ENCODE results near the gene NOVA1. TPM values are rescaled to one million over a fixed set of nuclear protein-coding genes. Genes with fewer than 3 reads are reported as not detected.

Gene NOVA1
- polyA plus RNA-seq, 3 donors: 24.4 to 24.9 (median 24.8) TPM

DNA sequence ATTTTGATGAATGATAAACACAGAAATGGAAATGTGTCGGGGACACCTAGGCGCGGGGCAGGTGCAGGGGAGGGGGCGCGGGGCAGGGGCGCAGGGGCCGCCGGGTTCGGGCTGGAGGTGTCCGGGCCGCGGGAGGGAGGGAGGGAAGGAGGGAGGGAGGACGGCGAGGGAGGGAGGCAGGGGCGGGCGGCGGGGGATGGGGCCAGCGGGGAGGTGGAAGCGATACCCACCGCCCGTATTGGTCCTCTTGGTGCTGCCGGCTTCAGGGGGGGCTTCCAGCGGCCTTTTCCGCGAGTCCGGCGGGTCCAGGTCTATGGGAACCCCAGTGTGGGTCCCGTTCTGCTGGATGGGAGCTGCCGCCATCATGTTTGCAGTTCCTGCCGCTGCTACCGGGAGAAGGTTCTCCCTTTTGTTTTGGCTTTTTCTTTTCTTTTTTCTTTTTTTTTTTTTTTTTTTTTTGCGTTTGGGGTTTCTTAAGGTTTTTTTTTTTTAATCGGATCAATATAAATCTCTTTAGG lies 703 bp downstream of the NOVA1 start:
- peak in 7 of 11 donors; percentile 11 to 31 (median 18) for DNase-seq (ENCODE audit: extremely low read depth in 1 of 11, low read depth in 9 of 11, low spot score in 4 of 11)

DNA sequence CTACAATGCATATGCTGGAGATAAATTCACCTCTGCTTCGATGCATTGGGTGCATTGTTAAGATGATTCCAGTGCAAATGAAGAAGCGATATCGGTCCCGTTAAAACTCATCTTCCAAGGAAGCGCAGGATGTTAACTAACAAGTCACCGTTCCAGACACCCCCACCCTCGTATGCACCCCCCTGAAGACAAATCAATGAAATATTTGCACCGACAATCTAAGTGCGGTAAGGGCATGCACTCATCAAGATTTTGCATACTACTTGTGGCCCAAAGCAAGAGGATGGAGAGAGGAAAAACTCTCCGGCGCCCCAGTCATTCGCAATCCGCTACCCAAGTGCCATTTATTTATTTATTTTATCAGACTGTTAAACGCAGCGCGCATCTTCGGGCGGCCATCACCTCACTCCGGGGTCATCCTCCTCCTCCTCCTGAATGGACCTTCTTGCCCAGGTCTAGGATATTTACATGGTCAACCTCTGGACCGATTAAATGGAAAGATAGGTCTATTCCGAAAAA lies 1.2 kb downstream of the NOVA1 start:
- DNase-seq (ENCODE audit: extremely low read depth in 1 of 11, low read depth in 9 of 11, low spot score in 4 of 11): peak in 8 of 11 donors; percentile 13 to 50 (median 21)

DNA sequence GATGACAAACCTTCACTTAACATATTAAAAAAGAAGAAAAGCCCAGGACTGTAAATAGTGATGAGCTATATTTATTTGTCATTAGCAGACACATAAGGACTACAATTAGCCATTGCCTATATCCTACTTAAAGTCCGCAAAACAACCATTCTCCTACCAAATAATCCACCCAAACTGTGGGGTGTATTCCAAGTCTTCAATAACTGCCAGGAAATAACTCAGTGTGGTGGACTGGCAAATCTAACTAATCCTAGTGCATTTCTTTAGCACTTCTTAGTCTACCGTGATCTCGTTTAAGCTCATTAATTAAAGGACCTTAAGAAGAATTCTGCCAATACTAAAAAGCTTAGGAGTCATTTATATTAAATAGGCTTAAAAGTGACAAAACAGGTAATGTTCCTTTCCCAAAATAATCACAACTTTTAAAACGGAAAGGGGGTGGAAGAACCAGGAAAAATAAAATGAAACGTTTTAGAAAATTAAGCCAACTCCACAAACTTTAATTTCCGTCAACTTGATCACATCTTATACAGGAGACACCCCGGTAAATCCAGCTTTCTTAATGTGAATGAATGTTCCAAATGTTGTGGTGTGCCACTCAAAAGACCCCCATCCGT lies 1.8 kb downstream of the NOVA1 start:
- DNase-seq (ENCODE audit: extremely low read depth in 1 of 11, low read depth in 9 of 11, low spot score in 4 of 11): no peak

DNA sequence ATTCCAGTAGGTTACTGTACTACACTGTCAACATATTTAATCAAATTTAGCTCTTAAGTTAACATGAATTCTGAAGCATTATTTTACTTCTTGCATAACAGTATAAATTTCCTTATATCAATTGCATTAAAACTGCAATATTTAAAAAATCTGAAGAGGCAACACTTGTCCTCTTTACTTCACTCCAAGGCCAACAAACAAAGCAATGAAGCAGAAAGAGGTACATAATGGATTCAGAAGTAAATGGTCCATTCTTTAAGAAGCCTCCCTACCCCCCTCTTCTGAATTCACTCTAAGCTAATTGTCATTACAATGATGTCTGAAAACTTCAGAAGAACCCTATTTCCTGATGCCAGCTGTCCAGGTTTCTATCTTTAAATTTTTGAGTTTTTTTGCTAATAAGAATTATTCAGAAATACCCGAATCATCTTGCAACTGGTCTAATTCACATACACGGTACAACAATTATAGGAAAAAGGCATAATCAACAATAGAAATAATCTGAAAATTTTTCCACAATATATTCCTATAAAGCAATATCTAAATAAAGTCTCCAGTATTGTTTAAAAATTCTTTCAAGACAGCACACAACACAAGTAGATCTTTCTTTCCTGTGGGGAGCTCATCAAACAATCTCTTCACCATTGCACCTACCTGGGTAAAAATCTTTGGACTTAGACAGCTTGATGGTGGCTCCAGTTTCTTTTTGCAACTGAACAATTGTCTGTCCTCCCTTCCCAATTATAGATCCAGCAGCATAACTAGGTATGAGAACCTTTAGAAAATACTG lies 2.9 kb downstream of the NOVA1 start:
- no peak for DNase-seq (ENCODE audit: extremely low read depth in 1 of 11, low read depth in 9 of 11, low spot score in 4 of 11)

DNA sequence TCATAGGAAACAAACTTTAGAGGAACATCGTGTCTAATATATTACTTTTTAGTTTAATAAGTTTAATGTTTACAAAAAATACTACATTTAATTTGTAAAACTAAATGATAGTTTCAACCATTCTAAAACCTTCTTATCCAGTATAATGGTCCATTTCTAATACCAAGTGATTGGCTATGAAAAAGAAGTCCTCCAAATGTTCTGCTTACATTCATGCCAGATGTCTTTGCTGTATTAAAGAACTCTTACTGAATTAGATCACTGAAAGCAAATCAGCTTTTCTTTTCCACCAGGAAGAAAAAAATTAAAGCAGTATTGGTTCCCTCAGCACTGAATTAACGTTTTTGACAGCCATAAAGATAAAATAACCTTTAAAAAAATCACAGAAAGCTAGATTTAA lies 3.7 kb downstream of the NOVA1 start:
- DNase-seq (ENCODE audit: extremely low read depth in 1 of 11, low read depth in 9 of 11, low spot score in 4 of 11): no peak

DNA sequence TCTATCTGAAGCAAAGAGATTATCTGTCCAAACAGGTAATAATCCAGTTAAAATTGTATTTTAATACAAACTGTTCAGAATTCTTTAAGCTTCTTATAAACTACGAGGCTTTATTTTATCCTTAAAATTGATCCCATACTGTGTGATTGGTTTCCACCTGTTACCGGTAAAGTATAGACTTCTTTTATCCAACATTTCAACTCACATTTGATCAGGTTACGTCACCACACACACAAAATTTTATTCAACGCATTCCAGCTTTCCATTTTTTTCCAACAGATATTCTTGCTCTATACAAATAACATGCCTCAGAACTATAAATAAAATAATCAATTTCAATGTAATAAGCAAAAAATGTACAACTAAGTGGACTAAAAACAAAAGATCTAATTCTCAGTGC lies 4.5 kb downstream of the NOVA1 start:
- no peak for DNase-seq (ENCODE audit: extremely low read depth in 1 of 11, low read depth in 9 of 11, low spot score in 4 of 11)

DNA sequence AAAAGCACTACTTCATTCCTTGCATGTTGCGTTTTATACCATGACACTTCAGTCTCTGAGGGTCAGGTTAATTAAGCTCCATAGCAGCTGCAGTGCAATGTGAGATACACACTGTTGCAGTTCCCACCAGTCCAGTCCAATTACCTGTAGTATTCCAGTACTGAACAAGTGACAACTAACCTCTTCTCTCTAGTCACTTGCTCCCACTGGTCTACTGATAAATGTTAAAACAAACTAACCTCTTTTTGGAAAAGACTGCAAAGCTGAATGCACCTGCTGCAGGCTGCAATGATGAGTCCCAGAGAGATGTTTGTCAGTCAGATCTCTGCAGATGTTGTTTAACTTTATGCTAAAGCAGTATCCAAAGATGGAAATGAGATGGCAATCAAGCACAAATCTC lies 7.9 kb downstream of the NOVA1 start:
- DNase-seq (ENCODE audit: extremely low read depth in 1 of 11, low read depth in 9 of 11, low spot score in 4 of 11): no peak

DNA sequence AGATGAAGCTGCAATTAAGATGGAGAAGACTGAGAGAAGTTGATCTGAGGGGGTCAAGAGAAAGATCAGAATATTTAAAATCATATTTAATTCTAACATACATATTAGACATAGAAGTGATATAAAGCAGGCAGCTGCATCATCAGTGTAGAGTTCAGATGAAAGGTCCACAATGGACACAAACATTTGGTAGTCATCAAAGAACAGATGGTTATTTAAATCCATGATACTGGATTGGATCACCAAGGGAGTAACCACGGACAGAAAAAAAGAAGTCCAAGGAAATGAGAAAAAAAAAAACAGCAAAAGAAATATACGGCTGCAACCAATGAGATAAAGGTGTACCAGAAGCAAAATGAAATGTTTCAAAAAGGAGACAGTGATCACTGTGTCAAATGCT lies 20.1 kb downstream of the NOVA1 start:
- DNase-seq (ENCODE audit: extremely low read depth in 1 of 11, low read depth in 9 of 11, low spot score in 4 of 11): no peak

DNA sequence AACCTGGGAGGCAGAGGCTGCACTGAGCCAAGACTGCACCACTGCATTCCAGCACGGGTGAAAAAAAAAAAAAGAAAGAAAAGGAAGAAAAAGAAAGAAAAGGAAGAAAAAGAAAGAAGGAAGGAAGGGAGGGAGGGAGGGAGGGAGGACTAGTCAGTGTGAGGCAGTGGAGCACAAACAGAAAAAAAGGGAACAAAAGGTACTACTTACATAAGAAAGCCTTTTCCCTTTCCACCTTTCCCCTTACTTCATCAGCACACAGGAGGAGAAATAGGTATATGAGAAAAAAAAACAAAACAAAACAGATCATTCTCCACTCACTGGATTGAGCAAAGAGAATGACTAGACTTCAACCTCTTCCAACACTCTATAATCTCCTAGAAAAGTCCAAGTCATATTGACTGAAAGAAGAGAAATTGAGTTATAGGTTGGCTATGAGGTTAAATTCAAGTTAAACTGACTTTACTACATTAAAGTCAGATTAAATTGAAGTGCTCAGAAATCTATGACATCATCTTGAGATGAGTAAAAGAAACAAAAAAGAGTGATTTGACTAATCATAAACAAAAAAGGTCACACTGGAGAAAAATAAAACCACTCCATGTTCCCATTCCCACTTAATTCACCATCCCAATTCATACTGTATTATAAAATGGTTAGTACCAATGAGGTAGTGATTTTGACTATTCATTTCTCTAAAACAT lies 43.6 kb downstream of the NOVA1 start:
- DNase-seq (ENCODE audit: extremely low read depth in 1 of 11, low read depth in 9 of 11, low spot score in 4 of 11): no peak

DNA sequence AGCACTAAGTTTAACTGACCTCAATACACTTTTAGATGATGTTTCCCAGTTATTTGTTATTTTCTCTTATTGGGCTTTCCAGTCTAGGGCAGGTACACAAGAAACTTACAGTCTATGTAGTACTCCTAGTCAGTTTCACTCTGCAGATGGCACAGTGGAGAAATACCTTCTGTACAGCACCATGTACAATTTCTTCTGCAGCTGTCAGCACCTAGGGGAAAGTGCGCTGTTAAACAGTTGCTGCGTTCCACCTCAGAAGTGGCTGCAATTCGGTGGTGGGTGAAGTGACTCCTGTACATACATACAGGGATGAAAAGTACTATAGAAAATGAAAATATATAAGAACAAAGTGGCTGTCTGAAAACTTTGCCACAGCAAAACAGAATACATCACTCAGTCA lies 48.3 kb downstream of the NOVA1 start:
- no peak for DNase-seq (ENCODE audit: extremely low read depth in 1 of 11, low read depth in 9 of 11, low spot score in 4 of 11)

DNA sequence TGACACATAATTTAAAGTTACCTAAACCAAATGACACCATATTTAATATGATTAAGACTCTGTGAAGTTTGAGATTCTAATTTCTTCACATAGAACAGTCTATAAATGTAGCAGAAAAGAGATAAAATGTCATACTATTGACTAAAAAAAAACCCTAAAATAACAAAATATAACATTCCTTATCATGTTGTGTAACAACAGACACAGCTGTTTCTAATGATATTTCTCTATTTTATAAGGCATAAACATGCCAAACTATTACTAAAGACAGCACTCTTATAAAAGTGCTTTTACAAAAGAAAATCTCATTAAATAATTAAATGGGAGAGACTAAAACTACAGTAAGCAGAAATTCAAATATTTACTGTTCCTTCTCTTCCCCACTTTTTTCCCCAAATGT lies 49.4 kb downstream of the NOVA1 start:
- DNase-seq (ENCODE audit: extremely low read depth in 1 of 11, low read depth in 9 of 11, low spot score in 4 of 11): no peak

DNA sequence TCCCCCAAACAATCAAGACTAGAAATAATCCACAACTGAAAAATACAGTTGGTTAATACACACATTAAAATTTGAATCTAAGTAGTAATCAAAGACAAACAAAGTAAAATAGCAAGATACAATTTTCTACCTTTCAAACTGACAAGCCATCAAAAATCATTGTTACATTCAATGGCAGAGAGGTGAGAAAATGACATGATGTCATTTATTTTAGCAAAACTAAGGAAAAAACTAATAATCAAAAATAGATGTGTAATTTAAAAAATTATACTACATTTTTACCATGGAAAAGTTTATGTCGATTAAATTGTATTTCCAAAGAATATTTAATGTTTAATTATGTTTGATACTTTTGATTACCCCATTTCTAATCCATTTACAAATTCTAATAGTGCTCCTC lies 59.7 kb downstream of the NOVA1 start:
- no peak for DNase-seq (ENCODE audit: extremely low read depth in 1 of 11, low read depth in 9 of 11, low spot score in 4 of 11)

DNA sequence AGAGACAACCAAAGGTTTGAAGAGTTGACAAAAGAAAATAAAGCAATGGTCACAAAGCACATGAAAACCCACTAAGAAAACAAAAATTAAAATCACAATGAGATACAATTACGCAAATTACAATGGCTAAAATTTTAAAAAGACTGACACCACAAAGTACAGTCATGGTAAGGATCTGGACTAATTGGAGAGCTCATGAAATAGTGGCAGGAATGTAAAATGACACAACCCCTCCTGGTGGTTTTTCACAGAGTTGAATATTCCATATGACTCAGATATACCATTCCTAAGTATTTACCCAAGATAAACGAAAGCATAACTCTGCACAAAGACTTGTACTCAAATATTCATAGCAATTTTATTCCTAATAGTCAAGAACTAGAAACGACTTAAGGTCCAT lies 65.9 kb downstream of the NOVA1 start:
- no peak for DNase-seq (ENCODE audit: extremely low read depth in 1 of 11, low read depth in 9 of 11, low spot score in 4 of 11)

DNA sequence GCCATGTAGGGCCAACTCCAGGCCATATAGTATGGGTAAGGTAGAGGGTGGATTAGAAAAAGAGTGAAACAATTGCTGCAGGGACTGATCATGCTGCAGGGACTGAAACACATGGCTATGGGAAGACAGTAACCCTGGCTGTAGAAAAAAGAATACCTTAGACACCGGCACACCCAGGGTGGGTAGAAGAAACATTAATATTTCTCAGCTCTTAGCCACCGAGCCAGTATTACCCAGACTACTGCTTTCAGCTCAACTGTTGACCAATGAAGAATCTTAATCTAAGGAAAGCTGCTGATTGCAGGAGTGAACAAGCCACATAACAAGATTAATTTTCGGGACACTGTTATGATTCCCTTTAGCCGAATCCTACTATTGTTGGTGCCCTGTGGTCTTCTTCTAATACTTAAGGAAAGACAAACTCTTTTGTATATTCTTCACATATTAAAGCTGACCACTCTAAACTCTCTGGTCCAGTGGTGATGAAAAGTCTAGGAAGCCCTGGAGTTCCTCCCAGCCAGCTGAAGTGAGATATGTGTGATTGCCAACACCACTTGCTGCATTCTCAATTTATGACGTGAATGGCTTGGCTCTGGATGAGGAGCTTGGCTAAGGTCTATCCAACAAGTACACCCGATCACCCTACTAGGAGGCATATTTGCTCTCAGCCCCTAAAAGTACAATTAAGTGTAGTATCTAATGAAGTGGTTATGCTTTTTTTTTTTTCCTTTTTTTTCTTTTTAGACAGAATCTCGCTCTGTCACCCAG lies 69.2 kb downstream of the NOVA1 start:
- DNase-seq (ENCODE audit: extremely low read depth in 1 of 11, low read depth in 9 of 11, low spot score in 4 of 11): no peak

DNA sequence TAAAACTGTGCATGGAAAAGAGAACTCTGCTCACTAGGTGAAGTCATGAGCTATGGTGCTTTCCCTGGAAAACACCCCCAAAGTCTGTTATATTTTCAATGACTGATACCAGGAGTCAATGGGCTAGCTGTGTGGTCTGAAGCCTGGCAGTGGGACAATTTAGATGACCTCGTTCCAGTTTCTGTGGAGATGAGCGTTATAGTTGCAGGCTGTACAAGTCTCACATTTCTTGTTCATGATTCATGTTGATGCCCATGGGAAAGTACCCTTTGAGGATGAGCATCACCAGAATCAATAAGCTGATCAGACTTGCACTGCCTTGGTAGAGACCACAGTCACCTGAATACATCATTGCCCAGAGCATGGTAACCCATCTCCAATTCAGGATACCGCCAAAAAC lies 70.7 kb downstream of the NOVA1 start:
- no peak for DNase-seq (ENCODE audit: extremely low read depth in 1 of 11, low read depth in 9 of 11, low spot score in 4 of 11)

DNA sequence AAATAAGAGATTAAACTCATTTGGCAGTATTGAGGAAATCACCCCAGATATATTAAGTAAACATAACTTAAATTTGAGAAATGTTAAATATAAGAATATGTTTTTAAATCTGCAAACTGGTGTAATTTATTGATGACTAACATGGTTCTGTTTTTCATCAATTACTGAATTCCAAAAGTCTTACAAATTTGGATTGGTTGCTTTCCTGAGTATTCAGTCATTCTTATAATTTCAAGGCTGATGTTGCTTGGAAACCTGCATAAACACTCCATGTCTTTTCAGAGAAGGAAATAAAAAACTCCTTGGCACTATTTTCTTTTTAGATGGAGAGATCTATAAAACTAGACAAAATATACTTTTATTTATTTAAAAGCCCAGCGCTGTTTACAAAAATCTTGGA lies 71.7 kb downstream of the NOVA1 start:
- DNase-seq (ENCODE audit: extremely low read depth in 1 of 11, low read depth in 9 of 11, low spot score in 4 of 11): no peak

DNA sequence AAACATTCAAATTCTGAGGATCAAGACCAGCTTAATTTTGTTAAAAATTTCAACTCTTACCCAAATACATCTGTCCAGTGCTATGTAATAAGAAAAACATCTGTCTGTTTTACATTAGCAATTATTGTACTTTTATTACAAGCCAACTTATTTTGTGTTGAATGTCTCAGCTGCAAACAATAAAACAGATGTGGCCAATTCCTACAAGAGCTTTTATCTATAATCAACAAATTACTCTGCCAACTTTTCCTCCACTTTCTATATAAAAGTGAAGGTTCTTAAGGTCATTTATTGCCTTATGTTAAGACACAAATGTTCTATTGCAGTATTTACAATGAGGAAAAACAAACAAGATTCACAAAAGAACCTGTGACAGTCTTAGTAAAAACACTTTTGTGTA lies 72.7 kb downstream of the NOVA1 start:
- DNase-seq (ENCODE audit: extremely low read depth in 1 of 11, low read depth in 9 of 11, low spot score in 4 of 11): peak in 3 of 11 donors; percentile 3 to 5 (median 3)

DNA sequence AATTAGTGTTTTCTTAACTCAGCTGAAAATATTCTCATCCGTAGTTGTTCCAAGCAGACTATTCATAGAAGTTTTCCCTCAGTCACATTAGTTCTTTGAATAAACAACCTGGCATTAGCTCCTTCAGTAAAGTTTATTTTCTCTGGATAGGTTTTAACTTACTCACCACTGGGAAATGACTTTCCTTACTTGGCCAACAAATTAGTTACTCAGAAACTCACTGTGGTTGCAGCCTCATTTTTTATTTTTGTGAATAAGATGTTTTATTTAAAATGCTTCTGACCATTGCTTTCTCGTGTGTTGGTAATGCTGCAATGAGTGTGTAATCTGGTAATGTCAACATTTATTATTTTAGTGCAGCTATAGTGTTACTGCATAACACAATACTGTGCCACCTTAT lies 74.9 kb downstream of the NOVA1 start:
- no peak for DNase-seq (ENCODE audit: extremely low read depth in 1 of 11, low read depth in 9 of 11, low spot score in 4 of 11)

DNA sequence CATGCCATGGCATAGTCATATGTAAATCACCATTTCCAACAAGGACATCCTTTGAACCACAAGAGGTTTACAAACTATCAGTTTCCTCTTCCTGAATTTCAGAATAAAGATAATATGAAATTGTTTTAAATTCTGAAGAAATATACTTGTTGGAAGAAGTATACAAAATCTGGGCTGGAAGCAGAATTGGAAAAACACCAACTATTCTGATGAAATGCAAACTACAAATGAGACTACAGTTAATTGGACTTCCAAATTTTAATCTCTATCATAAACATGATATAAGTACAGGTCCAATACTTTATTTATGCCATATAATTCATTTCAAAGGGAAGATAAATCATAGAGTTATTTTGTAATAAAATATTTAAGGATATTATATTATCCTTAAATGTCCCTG lies 80.1 kb downstream of the NOVA1 start:
- DNase-seq (ENCODE audit: extremely low read depth in 1 of 11, low read depth in 9 of 11, low spot score in 4 of 11): peak in 1 of 11 donors; percentile 4

All from renal cortex interstitium (tissue), 11 donors.